CD14-positive monocyte (primary cell): ENCODE data around the gene DDX20. TPM values are rescaled to one million over a fixed set of nuclear protein-coding genes. Genes with fewer than 3 reads are reported as not detected.
A peak's percentile ranks its signal among the peaks of the same experiment; 100 is the strongest.

Experiments used
- DNase-seq, 3 donors: peaks; one replicate each; pipeline ENCODE4 v3.0.0-alpha.2; 2011 to 2022
- H2AFZ ChIP-seq: 2 replicates; pipeline ENCODE4 v1.6.0; 2012; ENCODE audit warnings: mild to moderate bottlenecking, low read depth, low read length, inconsistent platforms; ENCODE audit not compliant: insufficient read depth, poor library complexity, severe bottlenecking
- H3K27ac ChIP-seq, 2 donors: 1 replicate in 1 of 2; 2 replicates in 1 of 2; pipeline ENCODE4 v1.5.1; 2012 to 2013; ENCODE audit warnings: low read length in 2 of 2, control low read depth in 1 of 2, inconsistent platforms in 1 of 2, low read depth in 1 of 2, mild to moderate bottlenecking in 1 of 2
- H3K27me3 ChIP-seq, 2 donors: one replicate each; pipeline versions ENCODE4 v1.6.0 to v1.6.1; 2011 to 2013; ENCODE audit warnings: low read length in 2 of 2; ENCODE audit not compliant: control insufficient read depth in 2 of 2, insufficient read depth in 2 of 2
- H3K36me3 ChIP-seq, 2 donors: replicated peaks in 1 of 2; 1 replicate in 1 of 2; 2 replicates in 1 of 2; pipeline versions ENCODE4 v1.5.1 to v1.6.1; 2012 to 2013; ENCODE audit warnings: low read length in 2 of 2, control low read depth in 1 of 2, inconsistent platforms in 1 of 2, mild to moderate bottlenecking in 1 of 2; ENCODE audit not compliant: insufficient read depth in 2 of 2, control insufficient read depth in 1 of 2
- H3K4me1 ChIP-seq, 2 donors: 1 replicate in 1 of 2; 2 replicates in 1 of 2; pipeline versions ENCODE4 v1.5.1 to v1.6.1; 2012 to 2013; ENCODE audit warnings: low read length in 2 of 2, control low read depth in 1 of 2, inconsistent platforms in 1 of 2, mild to moderate bottlenecking in 1 of 2, moderate library complexity in 1 of 2; ENCODE audit not compliant: insufficient read depth in 2 of 2, control insufficient read depth in 1 of 2
- H3K4me2 ChIP-seq: replicated peaks from 2 replicates; pipeline ENCODE3; 2012; ENCODE audit warnings: low read length, moderate library complexity, mild to moderate bottlenecking; ENCODE audit not compliant: poor library complexity, severe bottlenecking; ENCODE audit errors: extremely low read depth
- H3K4me3 ChIP-seq, 3 experiments: fragments of 200-600 bp in 1 of 3; sonication (generic) in 1 of 3; replicated peaks in 1 of 3; 1 replicate in 2 of 3; 2 replicates in 1 of 3; pipeline ENCODE4 v1.5.1; 2011 to 2013; ENCODE audit warnings: low read length in 3 of 3, mild to moderate bottlenecking in 3 of 3, control low read depth in 2 of 3, low read depth in 2 of 3, inconsistent platforms in 1 of 3, moderate library complexity in 1 of 3
- H3K79me2 ChIP-seq: 2 replicates; pipeline ENCODE4 v1.6.0; 2012; ENCODE audit warnings: mild to moderate bottlenecking, control low read depth, inconsistent platforms, low read length, moderate library complexity; ENCODE audit not compliant: insufficient read depth
- H3K9ac ChIP-seq: 2 replicates; pipeline ENCODE4 v1.6.0; 2017; ENCODE audit warnings: low read length, mild to moderate bottlenecking; ENCODE audit not compliant: insufficient read depth, poor library complexity, severe bottlenecking
- H3K9me3 ChIP-seq, 2 donors: replicated peaks in 1 of 2; 1 replicate in 1 of 2; 2 replicates in 1 of 2; pipeline versions ENCODE4 v1.5.1 to v1.6.1; 2012 to 2013; ENCODE audit warnings: low read length in 2 of 2, control low read depth in 1 of 2; ENCODE audit not compliant: control insufficient read depth in 1 of 2, insufficient read depth in 1 of 2
- H4K20me1 ChIP-seq: 2 replicates; pipeline ENCODE4 v1.6.0; 2012; ENCODE audit warnings: mild to moderate bottlenecking, low read length, control low read depth, moderate library complexity; ENCODE audit not compliant: insufficient read depth
- H3K27ac Mint-ChIP-seq, 7 donors: one replicate each; pipeline ENCODE4 v1.8.0; 2020; ENCODE audit warnings: mild to moderate bottlenecking in 7 of 7, mixed read lengths in 7 of 7, moderate library complexity in 6 of 7, inconsistent platforms in 2 of 7
- H3K27me3 Mint-ChIP-seq, 3 donors: one replicate each; pipeline ENCODE4 v1.8.0; 2021 to 2022; ENCODE audit warnings: low read depth in 3 of 3, mild to moderate bottlenecking in 3 of 3, mixed read lengths in 3 of 3, moderate library complexity in 3 of 3, inconsistent platforms in 1 of 3
- H3K36me3 Mint-ChIP-seq, 2 donors: one replicate each; pipeline ENCODE4 v1.8.0; 2020; ENCODE audit warnings: mixed read lengths in 2 of 2, inconsistent platforms in 1 of 2, mild to moderate bottlenecking in 1 of 2
- H3K4me1 Mint-ChIP-seq: one replicate; pipeline ENCODE4 v1.8.0; 2020; ENCODE audit warnings: mild to moderate bottlenecking, mixed read lengths
- H3K4me3 Mint-ChIP-seq, 2 donors: one replicate each; pipeline ENCODE4 v1.8.0; 2020; ENCODE audit warnings: mild to moderate bottlenecking in 2 of 2, mixed read lengths in 2 of 2, moderate library complexity in 1 of 2
- H3K9me3 Mint-ChIP-seq, 7 donors: one replicate each; pipeline ENCODE4 v1.8.0; 2020 to 2022; ENCODE audit warnings: mixed read lengths in 7 of 7, mild to moderate bottlenecking in 6 of 7, moderate library complexity in 6 of 7, inconsistent platforms in 2 of 7
- WGBS: methylation state at CpG from one replicate; pipeline ENCODE4 v1.1.5; 2013; ENCODE audit warnings: missing lambda C conversion rate; ENCODE audit not compliant: insufficient coverage; 5-methylcytosine and 5-hydroxymethylcytosine counted together
- intact Hi-C, 2 donors: fragments of 100-400 bp; cut with micrococcal nuclease; formaldehyde crosslinking; loops; one replicate each; pipeline versions ENCODE4 v1.15.0 to v1.15.1; 2023
- polyA plus RNA-seq, 3 donors: library from polyadenylated mRNA; depleted of rRNA in 1 of 3; unstranded in 2 of 3; stranded (reverse) in 1 of 3; fragments of 300-500 nt in 2 of 3; fragments of >200 nt in 1 of 3; fragmentation: Illumina TruSeq in 2 of 3; gene quantifications; 1 replicate in 2 of 3; 2 replicates in 1 of 3; pipeline ENCODE4 v1.2.3, GENCODE V29; 2012 to 2021
- TF ChIP-seq, protein P1 (sequence below): fragments of 200-600 bp; IDR thresholded peaks from one replicate; pipeline ENCODE4 v1.8.0; 2022; ENCODE audit warnings: antibody characterized with exemption, mild to moderate bottlenecking

DDX20 gene
- polyA plus RNA-seq, 3 donors: 3.1 to 4.1 (median 4.0) TPM

DNA sequence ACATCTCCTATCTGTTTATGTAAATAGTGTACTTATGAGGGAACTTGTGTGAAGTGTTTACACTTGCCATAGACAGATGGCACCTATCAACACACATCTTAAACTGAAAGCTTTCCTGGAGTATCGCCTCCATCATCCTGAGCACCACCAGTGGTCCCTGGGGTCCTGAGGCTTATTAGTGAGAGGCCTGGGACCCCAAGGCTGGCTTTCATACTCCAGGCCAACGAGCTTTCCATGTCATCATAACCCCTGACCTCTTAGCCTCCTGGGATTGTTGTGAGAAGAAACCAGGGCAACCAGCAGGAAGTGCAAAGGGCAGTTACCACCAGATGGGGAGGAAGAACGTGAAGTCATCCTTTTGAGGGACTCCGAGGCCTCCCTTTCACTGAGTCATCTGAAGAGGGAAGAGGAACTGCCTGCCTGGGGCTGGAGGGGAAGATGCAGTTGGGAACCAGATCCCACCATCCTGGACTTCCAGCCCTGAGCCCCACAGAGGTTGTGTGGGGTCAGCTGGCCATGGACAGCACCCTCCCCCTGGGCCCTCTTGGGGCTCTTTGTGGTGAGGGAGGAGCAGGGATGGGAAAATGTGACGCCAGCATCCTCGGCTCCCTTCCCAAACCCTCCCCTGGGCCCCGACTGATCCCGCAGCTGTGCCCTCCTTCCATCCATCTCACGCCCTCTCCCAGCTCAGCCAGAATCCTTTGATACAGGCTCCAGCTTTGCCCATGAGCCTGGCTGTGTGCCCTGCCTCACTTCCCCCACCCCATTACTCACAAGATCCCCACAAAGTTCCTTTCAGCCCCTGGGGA lies 22.3 kb upstream of the DDX20 start:
- peaks cover 21% of the 10 kb centered on the region for H3K4me1 Mint-ChIP-seq
- Histone ChIP-seq H3K36me3 (no peaks in the 10 kb centered on the region), H3K27ac (peak overlapping the region; percentile 95 to 98), H3K79me2 (no peaks in the 10 kb centered on the region), H3K27me3 (peaks cover 2 to 15% of the 10 kb centered on the region in 2 donors), H3K9me3 (no peaks in the 10 kb centered on the region), H3K4me2 (peak overlapping the region; percentile 76), H4K20me1 (no peaks in the 10 kb centered on the region), H3K4me1 (peaks cover 58 to 60% of the 10 kb centered on the region in 2 donors), H3K9ac (peak overlapping the region; percentile 84), H2AFZ (peak overlapping the region; percentile 26), H3K4me3 (peak overlapping the region; percentile 1 to 70 (median 18))
- peaks cover 23 to 31% of the 10 kb centered on the region in 2 donors for H3K36me3 Mint-ChIP-seq
- peak overlapping the region in 1 of 2 donors; percentile 66 for H3K4me3 Mint-ChIP-seq
- TF ChIP-seq, protein P1, sequence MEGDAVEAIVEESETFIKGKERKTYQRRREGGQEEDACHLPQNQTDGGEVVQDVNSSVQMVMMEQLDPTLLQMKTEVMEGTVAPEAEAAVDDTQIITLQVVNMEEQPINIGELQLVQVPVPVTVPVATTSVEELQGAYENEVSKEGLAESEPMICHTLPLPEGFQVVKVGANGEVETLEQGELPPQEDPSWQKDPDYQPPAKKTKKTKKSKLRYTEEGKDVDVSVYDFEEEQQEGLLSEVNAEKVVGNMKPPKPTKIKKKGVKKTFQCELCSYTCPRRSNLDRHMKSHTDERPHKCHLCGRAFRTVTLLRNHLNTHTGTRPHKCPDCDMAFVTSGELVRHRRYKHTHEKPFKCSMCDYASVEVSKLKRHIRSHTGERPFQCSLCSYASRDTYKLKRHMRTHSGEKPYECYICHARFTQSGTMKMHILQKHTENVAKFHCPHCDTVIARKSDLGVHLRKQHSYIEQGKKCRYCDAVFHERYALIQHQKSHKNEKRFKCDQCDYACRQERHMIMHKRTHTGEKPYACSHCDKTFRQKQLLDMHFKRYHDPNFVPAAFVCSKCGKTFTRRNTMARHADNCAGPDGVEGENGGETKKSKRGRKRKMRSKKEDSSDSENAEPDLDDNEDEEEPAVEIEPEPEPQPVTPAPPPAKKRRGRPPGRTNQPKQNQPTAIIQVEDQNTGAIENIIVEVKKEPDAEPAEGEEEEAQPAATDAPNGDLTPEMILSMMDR: no peak
- no peak overlapping the region for H3K27ac Mint-ChIP-seq
- DNase-seq: peak; percentile 93 to 98 (median 96)
- H3K9me3 Mint-ChIP-seq: peaks cover 0 to 3% (median 0%) of the 10 kb centered on the region in 7 donors
- peaks cover 11 to 19% (median 18%) of the 10 kb centered on the region in 3 donors for H3K27me3 Mint-ChIP-seq
- WGBS: 81% methylated on average over 5 of the region's 9 CpGs
- intact Hi-C loops: loop anchor here (10.0 kb wide), 4 partner anchors 119 to 769 kb away; partner anchors contain the start of genes ADORA3 (in 1 of the 2), DENND2D (in 1 of the 2), LRIF1 (in 1 of the 2) and RAP1A (in 1 of the 2)

DNA sequence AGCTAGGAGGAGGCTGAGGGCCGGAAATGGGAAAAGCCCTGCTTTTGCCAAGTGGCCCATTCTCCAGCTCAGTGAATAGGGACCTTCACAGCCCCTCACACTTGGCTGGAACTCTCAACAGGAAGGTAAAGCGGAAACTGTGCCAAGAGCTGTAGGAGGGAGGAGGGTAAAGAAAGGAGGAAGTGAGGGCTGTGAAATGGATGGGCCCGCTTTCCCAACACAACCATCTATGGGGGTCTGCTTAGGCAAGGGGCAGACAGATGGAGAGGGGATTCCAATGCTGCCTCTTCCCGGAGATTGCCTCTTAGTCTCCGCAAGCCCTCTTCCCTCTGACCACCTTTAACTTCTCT lies 21.7 kb upstream of the DDX20 start:
- peak overlapping the region; percentile 84 for H3K9ac ChIP-seq
- WGBS: 59% methylated on average over 3 of the region's 5 CpGs
- peak; percentile 60 to 80 (median 77) for DNase-seq
- Mint-ChIP-seq H3K4me1 (peaks cover 23% of the 10 kb centered on the region), H3K27me3 (peaks cover 11 to 23% (median 20%) of the 10 kb centered on the region in 3 donors), H3K9me3 (peaks cover 0 to 3% (median 0%) of the 10 kb centered on the region in 7 donors), H3K36me3 (peaks cover 23 to 32% of the 10 kb centered on the region in 2 donors), H3K27ac (no peak overlapping the region), H3K4me3 (peak overlapping the region in 1 of 2 donors; percentile 66)
- no peaks in the 10 kb centered on the region for H4K20me1 ChIP-seq
- TF ChIP-seq, protein P1: no peak
- H3K27me3 ChIP-seq: peaks cover 2 to 15% of the 10 kb centered on the region in 2 donors
- H3K9me3 ChIP-seq: no peaks in the 10 kb centered on the region
- intact Hi-C loops: loop anchor here (10.0 kb wide), 4 partner anchors 119 to 769 kb away; partner anchors contain the start of genes ADORA3 (in 1 of the 2), DENND2D (in 1 of the 2), LRIF1 (in 1 of the 2) and RAP1A (in 1 of the 2)
- H3K79me2 ChIP-seq: no peaks in the 10 kb centered on the region
- peak overlapping the region; percentile 1 to 70 (median 18) for H3K4me3 ChIP-seq
- peak overlapping the region; percentile 17 for H2AFZ ChIP-seq
- peaks cover 63 to 66% of the 10 kb centered on the region in 2 donors for H3K4me1 ChIP-seq
- H3K36me3 ChIP-seq: no peaks in the 10 kb centered on the region
- peak overlapping the region; percentile 95 to 98 for H3K27ac ChIP-seq
- peak overlapping the region; percentile 76 for H3K4me2 ChIP-seq
